A549 (cell line): ENCODE results near the gene SORCS2. TPM values are rescaled to one million over a fixed set of nuclear protein-coding genes. Genes with fewer than 3 reads are reported as not detected.

Source experiments
- ATAC-seq, 2 experiments: fragments of 200-7000 bp in 1 of 2; fragments of >200 bp in 1 of 2; cut with Nextera tagmentation in 1 of 2; cut with Tn5 transposase in 1 of 2; 3 replicates each; pipeline versions ENCODE4 v1.8.0 to v1.9.1; 2018 to 2020; ENCODE audit warnings: mild to moderate bottlenecking in 1 of 2, moderate library complexity in 1 of 2
- CTCF ChIA-PET: fragments of 300-600 bp; sonication (Branson Sonifier 250); formaldehyde crosslinking; extraction: SDS; loops from one replicate; lab custom pipeline; 2021; ENCODE audit warnings: antibody characterized with exemption, inconsistent platforms; lab: Yijun Ruan, JAX
- POLR2A ChIA-PET: fragments of 350-600 bp; formaldehyde crosslinking; extraction: SDS; loops from one replicate; lab custom pipeline; 2021; ENCODE audit warnings: antibody characterized with exemption, inconsistent platforms; lab: Yijun Ruan, JAX
- DNase-seq, 2 experiments: peaks; one replicate each; pipeline versions ENCODE4 v3.0.0 to v3.0.0-alpha.2; 2011 to 2016; ENCODE audit warnings: low read depth in 1 of 2, low spot score in 1 of 2
- FAIRE-seq: peaks from 2 replicates; lab custom pipeline; 2011; peaks lifted over from hg19 to GRCh38; lab: Jason Lieb, UNC
- H3K27ac ChIP-seq, 2 experiments: fragments of >200 bp; sonication (Bioruptor Twin); formaldehyde crosslinking; 3 replicates each; pipeline ENCODE4 v1.5.1; 2016 to 2017
- H3K4me1 ChIP-seq: fragments of >200 bp; sonication (Bioruptor Twin); formaldehyde crosslinking; 3 replicates; pipeline ENCODE4 v1.6.1; 2016
- H3K4me2 ChIP-seq: fragments of >200 bp; sonication (Bioruptor Twin); formaldehyde crosslinking; 3 replicates; pipeline ENCODE4 v1.6.1; 2016
- H3K4me3 ChIP-seq: fragments of >200 bp; sonication (Bioruptor Twin); formaldehyde crosslinking; 3 replicates; pipeline ENCODE4 v1.5.1; 2016
- H3K9me3 ChIP-seq: fragments of >200 bp; sonication (Bioruptor Twin); formaldehyde crosslinking; 3 replicates; pipeline ENCODE4 v1.6.1; 2016
- CHD2 ChIP-seq: fragments of 150-350 bp; IDR thresholded peaks from 2 replicates; pipeline ENCODE4 v1.6.1; 2014; ENCODE audit warnings: low read length; ENCODE audit not compliant: partially characterized antibody
- EHF ChIP-seq: fragments of 250-450 bp; sonication (Bioruptor Pico); IDR thresholded peaks from 2 replicates; pipeline ENCODE4 v1.5.0; 2020; ENCODE audit warnings: mild to moderate bottlenecking
- EHMT2 ChIP-seq: fragments of 200-600 bp; sonication (generic); IDR thresholded peaks from 2 replicates; pipeline ENCODE4 v1.6.1; 2016; ENCODE audit warnings: antibody characterized with exemption, low read depth, mild to moderate bottlenecking, moderate library complexity
- FOSB ChIP-seq: fragments of 250-450 bp; sonication (Bioruptor Pico); IDR thresholded peaks from 2 replicates; pipeline ENCODE4 v1.5.0; 2020; ENCODE audit warnings: mild to moderate bottlenecking, moderate library complexity
- GATA3 ChIP-seq: IDR thresholded peaks from 2 replicates; pipeline ENCODE4 v1.6.1; 2012; ENCODE audit warnings: borderline replicate concordance
- HEYL ChIP-seq: fragments of 250-450 bp; sonication (Bioruptor Pico); IDR thresholded peaks from 2 replicates; pipeline ENCODE4 v1.8.0; 2021; ENCODE audit warnings: mild to moderate bottlenecking, moderate library complexity
- HOXA7 ChIP-seq: fragments of 250-450 bp; sonication (Bioruptor Pico); IDR thresholded peaks from 2 replicates; pipeline ENCODE4 v1.5.0; 2020; ENCODE audit warnings: mild to moderate bottlenecking, moderate library complexity
- HOXB13 ChIP-seq: fragments of 250-450 bp; sonication (Bioruptor Pico); IDR thresholded peaks from 2 replicates; pipeline ENCODE4 v1.5.0; 2020; ENCODE audit warnings: low read depth, mild to moderate bottlenecking, moderate library complexity
- HOXB5 ChIP-seq: fragments of 250-450 bp; sonication (Bioruptor Pico); IDR thresholded peaks from 2 replicates; pipeline ENCODE4 v1.5.0; 2020; ENCODE audit warnings: mild to moderate bottlenecking, moderate library complexity
- MAFK ChIP-seq: fragments of 450-650 bp; IDR thresholded peaks from 2 replicates; pipeline ENCODE4 v1.6.1; 2014; ENCODE audit not compliant: partially characterized antibody
- MAX ChIP-seq: IDR thresholded peaks from 2 replicates; pipeline ENCODE4 v1.6.1; 2012
- PHF8 ChIP-seq: fragments of 200-600 bp; sonication (generic); IDR thresholded peaks from 2 replicates; pipeline ENCODE4 v1.6.1; 2016; ENCODE audit warnings: low read depth, mild to moderate bottlenecking, antibody characterized with exemption, moderate library complexity, borderline replicate concordance
- RAD21 ChIP-seq, 2 experiments: fragments of >200 bp in 1 of 2; sonication (Bioruptor Twin) in 1 of 2; formaldehyde crosslinking in 1 of 2; IDR thresholded peaks in 1 of 2; conservative IDR thresholded peaks in 1 of 2; 2 replicates in 1 of 2; 3 replicates in 1 of 2; pipeline ENCODE4 v1.6.1; 2012 to 2018; ENCODE audit warnings: inconsistent platforms in 1 of 2
- RARB ChIP-seq: fragments of 250-450 bp; sonication (Bioruptor Pico); IDR thresholded peaks from 2 replicates; pipeline ENCODE4 v1.8.0; 2021; ENCODE audit warnings: mild to moderate bottlenecking, moderate library complexity
- RCOR1 ChIP-seq: fragments of 150-350 bp; IDR thresholded peaks from 2 replicates; pipeline ENCODE4 v1.6.1; 2014; ENCODE audit warnings: antibody characterized with exemption, low read length, low read depth
- RNF2 ChIP-seq: fragments of 200-600 bp; sonication (generic); IDR thresholded peaks from 2 replicates; pipeline ENCODE4 v1.6.1; 2016; ENCODE audit warnings: low read depth, mild to moderate bottlenecking, antibody characterized with exemption, moderate library complexity, borderline replicate concordance
- SMC3 ChIP-seq: fragments of >200 bp; sonication (Bioruptor Twin); formaldehyde crosslinking; IDR thresholded peaks from 3 replicates; pipeline ENCODE4 v1.6.1; 2018; ENCODE audit warnings: inconsistent platforms
- TP53 ChIP-seq: fragments of 250-450 bp; sonication (Bioruptor Pico); IDR thresholded peaks from 2 replicates; pipeline ENCODE4 v1.5.0; 2021; ENCODE audit warnings: mild to moderate bottlenecking, moderate library complexity
- USF2 ChIP-seq: fragments of 450-650 bp; IDR thresholded peaks from 2 replicates; pipeline ENCODE4 v1.6.1; 2014; ENCODE audit warnings: antibody characterized with exemption
- ZSCAN20 ChIP-seq: fragments of 250-450 bp; sonication (Bioruptor Pico); IDR thresholded peaks from 2 replicates; pipeline ENCODE4 v1.8.0; 2022; ENCODE audit warnings: mild to moderate bottlenecking, moderate library complexity
- WGBS: methylation state at CpG from one replicate; pipeline ENCODE4 v1.1.6; 2017; ENCODE audit errors: missing lambda C conversion rate; 5-methylcytosine and 5-hydroxymethylcytosine counted together
- polyA plus RNA-seq, 4 experiments: library from polyadenylated mRNA; depleted of rRNA in 3 of 4; stranded (reverse); fragments of >200 nt; fragmentation: RNase III in 1 of 4; extraction: RNeasy Plus Mini Kit Qiagen cat#74134 plus additional on column Dnase treatment in 1 of 4; gene quantifications; 2 replicates in 3 of 4; 3 replicates in 1 of 4; pipeline ENCODE4 v1.2.3, GENCODE V29; 2011 to 2017
- TF ChIP-seq, protein P1 (sequence below): IDR thresholded peaks from 2 replicates; pipeline ENCODE4 v1.6.1; 2012; ENCODE audit warnings: low read depth, borderline replicate concordance
- TF ChIP-seq, protein P2 (sequence below): fragments of 250-450 bp; sonication (Bioruptor Pico); IDR thresholded peaks from 2 replicates; pipeline ENCODE4 v1.5.0; 2021; ENCODE audit warnings: mild to moderate bottlenecking, moderate library complexity, borderline replicate concordance

Gene SORCS2
- polyA plus RNA-seq, 2 of the 4 experiments (the other 2 are of a cell fraction), result 1.4 to 4.6 TPM

- Histone ChIP-seq H3K4me3 (no peak overlapping the region), H3K4me1 (peaks cover 23% of the 10 kb centered on the region), H3K4me2 (no peak overlapping the region), H3K27ac (no peak overlapping the region), H3K9me3 (no peaks in the 10 kb centered on the region)
- no peak for FAIRE-seq
- ChIA-PET CTCF (no interaction called here), POLR2A (no interaction called here)
- no peak for DNase-seq
- TF ChIP-seq SMC3, result no peak
- TF ChIP-seq FOSB (CRISPR knock-in tag), result no peak
- no peak for TF ChIP-seq RNF2
- no peak for TF ChIP-seq RARB (CRISPR knock-in tag)
- no peak for TF ChIP-seq EHF
- TF ChIP-seq PHF8, result no peak
- no peak for TF ChIP-seq TP53
- no peak for TF ChIP-seq HOXA7 (CRISPR knock-in tag)
- ATAC-seq, result no peak
- WGBS, result 77% methylated on average over 7 of the region's 10 CpGs
Measured at GRCh38 chr4:7427361-7427760, 235.0 kb downstream of the SORCS2 start.

DNA sequence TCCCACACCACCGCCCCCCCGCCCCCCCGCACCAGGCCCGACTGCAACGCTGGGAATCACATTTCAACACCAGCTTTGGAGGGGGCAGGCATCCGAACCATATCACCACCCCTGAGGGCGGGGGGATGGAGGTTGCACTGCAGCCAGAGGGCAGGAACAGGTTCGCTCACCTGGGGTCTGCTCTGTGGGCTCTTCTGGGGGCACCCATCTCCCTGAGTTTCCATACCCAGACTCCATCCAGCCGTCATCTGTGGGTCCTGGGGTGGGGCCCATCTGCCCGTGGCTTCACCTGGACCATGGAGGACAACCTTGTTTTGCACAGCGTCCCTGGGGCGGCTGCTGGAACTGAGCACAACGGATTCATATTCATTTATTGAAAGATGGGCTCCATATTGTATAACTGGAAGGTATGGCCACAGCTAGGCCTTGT lies 235.5 kb downstream of the SORCS2 start:
- Histone ChIP-seq H3K27ac (no peak overlapping the region), H3K9me3 (no peaks in the 10 kb centered on the region), H3K4me1 (peaks cover 23% of the 10 kb centered on the region), H3K4me3 (no peak overlapping the region), H3K4me2 (no peak overlapping the region)
- no peak for ATAC-seq
- POLR2A ChIA-PET, result no interaction called here
- DNase-seq, result no peak
- no peak for FAIRE-seq
- TF ChIP-seq HEYL, result no peak
- 88% methylated on average over 7 of the region's 13 CpGs for WGBS
- CTCF ChIA-PET, result no interaction called here

DNA sequence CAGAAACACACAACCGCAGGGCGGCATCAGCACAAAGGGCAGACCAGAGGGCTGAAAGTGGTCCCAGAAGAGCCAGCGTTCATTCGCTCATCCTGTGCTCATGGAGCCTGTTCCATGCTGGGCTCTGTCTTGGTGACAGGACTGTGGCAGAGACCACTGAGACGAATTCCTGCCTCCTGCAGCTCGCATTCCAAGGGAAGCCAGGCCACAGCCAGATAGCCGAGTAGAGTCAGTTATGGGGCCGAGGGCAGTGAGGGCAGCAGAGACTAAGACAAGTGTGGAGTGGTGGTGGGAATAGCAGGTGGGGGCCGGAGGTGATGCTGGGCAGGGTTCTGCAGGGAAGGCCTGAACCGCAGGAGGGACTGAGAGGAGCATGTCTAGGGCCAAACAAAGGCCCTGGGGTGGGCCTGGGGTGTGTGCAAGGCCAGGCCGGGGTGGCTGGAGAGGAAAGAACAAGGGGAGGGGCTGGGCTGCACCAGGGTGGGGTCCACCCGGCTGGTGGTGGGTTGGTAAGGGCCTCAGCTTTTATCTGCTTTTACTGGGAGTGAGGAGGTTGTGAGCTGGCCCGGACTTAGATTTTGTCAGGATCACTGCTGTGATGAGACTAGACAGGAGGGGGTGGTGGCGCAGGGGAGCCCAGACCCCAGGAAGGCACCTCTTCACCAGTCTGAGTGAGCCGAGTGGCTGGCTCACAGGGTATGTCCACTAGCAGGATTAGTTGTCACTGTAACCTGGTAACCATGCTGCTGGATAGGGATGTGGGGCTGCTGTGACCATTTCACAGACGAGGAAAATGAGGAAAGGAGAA lies 236.1 kb downstream of the SORCS2 start:
- TF ChIP-seq, protein P1, sequence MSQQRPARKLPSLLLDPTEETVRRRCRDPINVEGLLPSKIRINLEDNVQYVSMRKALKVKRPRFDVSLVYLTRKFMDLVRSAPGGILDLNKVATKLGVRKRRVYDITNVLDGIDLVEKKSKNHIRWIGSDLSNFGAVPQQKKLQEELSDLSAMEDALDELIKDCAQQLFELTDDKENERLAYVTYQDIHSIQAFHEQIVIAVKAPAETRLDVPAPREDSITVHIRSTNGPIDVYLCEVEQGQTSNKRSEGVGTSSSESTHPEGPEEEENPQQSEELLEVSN, result no peak
- no peak for TF ChIP-seq RCOR1
- TF ChIP-seq HOXB13, result no peak
- peaks cover 23% of the 10 kb centered on the region for H3K4me1 ChIP-seq
- no peak overlapping the region for H3K4me2 ChIP-seq
- CTCF ChIA-PET, result no interaction called here
- ATAC-seq (no peak), DNase-seq (no peak), FAIRE-seq (no peak)
- no peak overlapping the region for H3K4me3 ChIP-seq
- WGBS, result 84% methylated on average over 12 of the region's 16 CpGs
- no peak overlapping the region for H3K27ac ChIP-seq
- POLR2A ChIA-PET, result no interaction called here
- no peaks in the 10 kb centered on the region for H3K9me3 ChIP-seq

GRCh38 chr4:7429069-7429416 lies 236.7 kb downstream of the SORCS2 start:
- ATAC-seq (no peak), DNase-seq (no peak), FAIRE-seq (no peak)
- no peak overlapping the region for H3K4me2 ChIP-seq
- POLR2A ChIA-PET, result no interaction called here
- CTCF ChIA-PET, result no interaction called here
- 71% methylated on average over 5 of the region's 9 CpGs for WGBS
- TF ChIP-seq USF2, result no peak
- no peak for TF ChIP-seq GATA3
- no peak for TF ChIP-seq RCOR1
- TF ChIP-seq EHMT2, result no peak
- no peak for TF ChIP-seq MAFK
- TF ChIP-seq, protein P1, result no peak
- TF ChIP-seq, protein P2, sequence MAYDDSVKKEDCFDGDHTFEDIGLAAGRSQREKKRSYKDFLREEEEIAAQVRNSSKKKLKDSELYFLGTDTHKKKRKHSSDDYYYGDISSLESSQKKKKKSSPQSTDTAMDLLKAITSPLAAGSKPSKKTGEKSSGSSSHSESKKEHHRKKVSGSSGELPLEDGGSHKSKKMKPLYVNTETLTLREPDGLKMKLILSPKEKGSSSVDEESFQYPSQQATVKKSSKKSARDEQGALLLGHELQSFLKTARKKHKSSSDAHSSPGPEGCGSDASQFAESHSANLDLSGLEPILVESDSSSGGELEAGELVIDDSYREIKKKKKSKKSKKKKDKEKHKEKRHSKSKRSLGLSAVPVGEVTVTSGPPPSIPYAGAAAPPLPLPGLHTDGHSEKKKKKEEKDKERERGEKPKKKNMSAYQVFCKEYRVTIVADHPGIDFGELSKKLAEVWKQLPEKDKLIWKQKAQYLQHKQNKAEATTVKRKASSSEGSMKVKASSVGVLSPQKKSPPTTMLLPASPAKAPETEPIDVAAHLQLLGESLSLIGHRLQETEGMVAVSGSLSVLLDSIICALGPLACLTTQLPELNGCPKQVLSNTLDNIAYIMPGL (CRISPR knock-in tag), result no peak
- TF ChIP-seq HOXB13, result no peak
- TF ChIP-seq RAD21 (conservative IDR thresholded peaks at IDR 0.05 in 1 of 2, IDR thresholded peaks at IDR 0.05 in 1 of 2), result no peak
- no peak for TF ChIP-seq EHF
- TF ChIP-seq HOXB5 (CRISPR knock-in tag), result no peak
- no peak for TF ChIP-seq HOXA7 (CRISPR knock-in tag)
- no peak for TF ChIP-seq SMC3
- no peak for TF ChIP-seq CHD2
- no peak for TF ChIP-seq MAX
- TF ChIP-seq ZSCAN20, result no peak
- no peak for TF ChIP-seq HEYL
- no peaks in the 10 kb centered on the region for H3K9me3 ChIP-seq
- H3K4me3 ChIP-seq, result no peak overlapping the region
- H3K4me1 ChIP-seq, result peaks cover 23% of the 10 kb centered on the region
- peak overlapping the region in 1 of 2 experiments; percentile 63; a peak in 1 of 6 replicates for H3K27ac ChIP-seq
